Measurements from ENCODE around the gene SPG11. TPM values are rescaled to one million over a fixed set of nuclear protein-coding genes. Genes with fewer than 3 reads are reported as not detected.
A peak's percentile ranks its signal among the peaks of the same experiment; 100 is the strongest.
"Not testable (repeated sequence)": the region's sequence is repeated elsewhere in the genome, so short reads cannot be mapped to it uniquely, and the experiment has no call there.

The SPG11 gene
- total RNA-seq, 1 donor from 2014 or later: 65.2 TPM

DNA sequence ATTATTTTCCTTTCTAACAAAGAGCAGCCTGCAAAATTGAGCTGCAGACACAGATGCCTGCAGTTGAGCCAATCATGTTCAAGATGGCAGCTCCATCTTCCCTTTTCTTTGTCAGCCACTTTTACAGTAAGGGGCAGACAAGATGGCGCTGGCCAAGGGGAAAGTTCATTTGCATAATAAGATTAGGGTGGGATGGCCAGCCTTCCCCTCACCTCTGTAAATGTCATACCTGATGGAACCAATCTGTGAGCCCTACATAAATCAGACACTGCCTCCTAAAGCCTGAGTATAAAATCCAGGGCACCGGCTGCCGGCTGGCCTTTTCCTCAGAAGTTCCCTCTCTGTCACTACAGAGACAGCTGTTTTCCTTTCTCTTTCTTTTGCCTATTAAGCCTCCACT, 31.8 kb upstream of the SPG11 start:
- peaks cover 22% of the 10 kb centered on the region for H3K4me1 Mint-ChIP-seq (ENCODE audit: low read depth)
- H3K36me3 Mint-ChIP-seq (ENCODE audit: low read depth): peaks cover 7% of the 10 kb centered on the region
- H3K27me3 Mint-ChIP-seq (ENCODE audit: insufficient read depth): peaks cover 6% of the 10 kb centered on the region
- H3K27ac Mint-ChIP-seq: no peak overlapping the region
- DNase-seq (ENCODE audit: low spot score): no peak
- peaks cover 5% of the 10 kb centered on the region for H3K9me3 Mint-ChIP-seq
- intact Hi-C loops (cut with micrococcal nuclease): no loop called here
- H3K4me3 Mint-ChIP-seq: no peak overlapping the region

DNA sequence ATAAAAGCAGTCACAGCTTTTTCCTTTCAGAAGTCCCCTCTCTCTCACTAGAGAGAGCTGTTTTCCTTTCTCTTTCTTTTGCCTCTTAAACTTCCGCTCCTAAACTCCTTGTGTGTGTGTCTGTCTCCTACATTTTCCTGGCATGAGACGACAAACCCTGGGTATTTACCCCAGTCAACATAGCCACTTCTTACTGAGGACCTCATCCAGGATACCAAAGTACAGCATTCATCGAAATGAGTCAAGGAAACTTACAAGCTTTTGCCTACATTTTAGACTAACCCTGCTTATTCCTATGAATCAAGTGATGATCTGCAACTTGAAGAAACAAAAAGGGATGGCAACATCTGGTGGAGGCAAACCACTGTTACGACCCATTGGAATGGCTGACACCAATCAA, 31.0 kb upstream of the SPG11 start:
- H3K27me3 Mint-ChIP-seq (ENCODE audit: insufficient read depth): peaks cover 6% of the 10 kb centered on the region
- peak overlapping the region; percentile 35 for H3K27ac Mint-ChIP-seq
- peaks cover 4% of the 10 kb centered on the region for H3K36me3 Mint-ChIP-seq (ENCODE audit: low read depth)
- no peak overlapping the region for H3K4me3 Mint-ChIP-seq
- peaks cover under 1% of the 10 kb centered on the region for H3K9me3 Mint-ChIP-seq
- no peak for DNase-seq (ENCODE audit: low spot score)
- intact Hi-C loops (cut with micrococcal nuclease): no loop called here
- H3K4me1 Mint-ChIP-seq (ENCODE audit: low read depth): peaks cover 23% of the 10 kb centered on the region

DNA sequence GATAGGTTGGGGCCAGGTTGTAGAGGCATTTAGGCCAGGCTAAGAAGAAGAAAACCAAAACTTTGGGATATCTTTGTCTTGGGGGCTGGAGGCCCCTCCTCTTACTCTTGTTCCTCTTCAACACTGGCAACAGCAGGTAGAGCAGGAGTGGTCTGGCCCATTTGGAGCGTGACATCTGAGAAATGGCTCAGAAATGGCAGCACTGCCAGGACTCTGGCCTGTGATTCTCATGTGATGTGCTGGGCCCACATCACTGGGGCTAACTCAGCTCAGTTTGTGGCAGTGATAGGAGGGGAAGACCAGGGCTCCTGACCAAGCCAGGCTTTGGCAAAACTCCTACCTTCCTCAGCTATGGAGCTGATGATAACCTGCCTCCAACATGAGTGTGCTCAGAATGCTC, 29.2 kb upstream of the SPG11 start:
- Mint-ChIP-seq H3K4me1 (ENCODE audit: low read depth) (peaks cover 32% of the 10 kb centered on the region), H3K9me3 (peaks cover 15% of the 10 kb centered on the region), H3K36me3 (ENCODE audit: low read depth) (peaks cover 16% of the 10 kb centered on the region), H3K4me3 (no peak overlapping the region), H3K27me3 (ENCODE audit: insufficient read depth) (peaks cover 3% of the 10 kb centered on the region), H3K27ac (no peak overlapping the region)
- intact Hi-C loops (cut with micrococcal nuclease): no loop called here
- no peak for DNase-seq (ENCODE audit: low spot score)

DNA sequence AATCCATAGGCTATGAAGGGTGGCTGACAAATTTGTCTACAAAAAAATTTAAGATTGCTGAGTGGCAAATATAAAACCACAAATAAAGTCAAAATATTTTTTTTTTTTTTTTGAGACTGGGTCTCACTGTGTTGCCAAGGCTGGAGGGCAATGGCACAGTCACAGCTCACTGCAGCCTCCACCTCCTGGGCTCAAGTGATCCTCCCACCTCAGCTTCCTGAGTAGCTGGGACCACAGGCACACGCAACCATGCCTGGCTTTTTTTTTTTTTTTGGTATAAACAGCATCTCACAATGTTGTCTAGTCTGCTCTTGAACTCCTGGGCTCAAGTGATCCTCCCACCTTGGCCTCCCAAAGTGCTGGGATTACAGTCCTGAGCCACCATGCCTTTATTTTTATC, 26.8 kb upstream of the SPG11 start:
- H3K27me3 Mint-ChIP-seq (ENCODE audit: insufficient read depth); intact Hi-C loops (cut with micrococcal nuclease); H3K27ac Mint-ChIP-seq; DNase-seq (ENCODE audit: low spot score); H3K4me3 Mint-ChIP-seq: not testable (repeated sequence)
- H3K9me3 Mint-ChIP-seq: peaks cover 34% of the 10 kb centered on the region
- peaks cover 29% of the 10 kb centered on the region for H3K36me3 Mint-ChIP-seq (ENCODE audit: low read depth)
- H3K4me1 Mint-ChIP-seq (ENCODE audit: low read depth): peaks cover 29% of the 10 kb centered on the region

DNA sequence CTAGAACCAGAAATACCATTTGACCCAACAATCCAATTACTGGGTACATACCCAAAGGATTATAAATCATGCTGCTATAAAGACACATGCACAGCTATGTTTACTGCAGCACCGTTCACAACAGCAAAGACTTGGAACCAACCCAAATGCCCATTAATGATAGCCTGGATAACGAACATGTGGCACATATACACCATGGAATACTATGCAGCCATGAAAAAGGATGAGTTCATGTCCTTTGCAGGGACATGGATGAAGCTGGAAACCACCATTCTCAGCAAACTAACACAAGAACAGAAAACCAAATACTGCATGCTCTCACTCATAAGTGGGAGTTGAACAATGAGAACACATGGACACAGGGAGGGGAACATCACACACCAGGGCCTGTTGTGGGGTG, 25.9 kb upstream of the SPG11 start:
- H3K27me3 Mint-ChIP-seq (ENCODE audit: insufficient read depth); DNase-seq (ENCODE audit: low spot score); intact Hi-C loops (cut with micrococcal nuclease); H3K4me3 Mint-ChIP-seq; H3K27ac Mint-ChIP-seq: not testable (repeated sequence)
- peaks cover 27% of the 10 kb centered on the region for H3K4me1 Mint-ChIP-seq (ENCODE audit: low read depth)
- peaks cover 30% of the 10 kb centered on the region for H3K36me3 Mint-ChIP-seq (ENCODE audit: low read depth)
- H3K9me3 Mint-ChIP-seq: peaks cover 38% of the 10 kb centered on the region

DNA sequence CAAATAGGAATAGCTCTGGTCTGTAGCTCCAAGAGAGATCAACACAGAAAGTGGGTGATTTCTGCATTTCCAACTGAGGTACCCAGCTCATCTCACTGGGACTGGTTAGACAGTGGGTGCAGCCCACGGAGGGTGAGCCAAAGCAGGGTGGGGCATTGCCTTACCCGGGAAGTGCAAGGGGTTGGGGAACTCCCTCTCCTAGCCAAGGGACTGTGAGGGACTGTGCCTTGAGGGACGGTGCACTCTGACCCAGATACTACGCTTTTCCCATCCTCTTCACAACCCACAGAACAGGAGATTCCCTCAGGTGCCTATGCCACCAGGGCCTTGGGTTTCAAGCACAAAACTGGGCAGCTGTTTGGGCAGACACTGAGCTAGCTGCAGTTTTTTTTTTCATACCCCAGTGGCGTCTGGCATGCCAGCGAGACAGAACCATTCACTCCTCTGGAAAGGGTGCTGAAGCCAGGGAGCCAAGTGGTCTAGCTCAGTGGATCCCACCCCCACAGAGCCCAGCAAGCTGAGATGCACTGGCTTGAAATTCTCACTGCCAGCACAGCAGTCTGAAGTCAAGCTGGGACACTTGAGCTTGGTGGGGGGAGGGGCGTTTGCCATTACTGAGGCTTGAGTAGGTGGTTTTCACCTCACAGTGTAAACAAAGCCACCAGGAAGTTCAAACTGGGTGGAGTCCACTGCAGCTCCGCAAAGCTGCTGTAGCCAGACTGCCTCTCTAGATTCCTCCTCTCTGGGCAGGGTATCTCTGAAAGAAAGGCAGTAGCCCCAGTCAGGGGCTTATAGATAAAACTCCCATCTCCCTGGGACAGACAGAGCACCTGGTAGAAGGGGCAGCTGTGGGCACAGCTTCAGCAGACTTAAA, 19.6 kb upstream of the SPG11 start:
- Mint-ChIP-seq H3K27ac (peak overlapping the region; percentile 89), H3K4me3 (peak overlapping the region; percentile 64), H3K9me3 (peaks cover 38% of the 10 kb centered on the region), H3K4me1 (ENCODE audit: low read depth) (peaks cover 62% of the 10 kb centered on the region), H3K36me3 (ENCODE audit: low read depth) (peaks cover 32% of the 10 kb centered on the region)
- peak; percentile 76 for DNase-seq (ENCODE audit: low spot score)
- intact Hi-C loops (cut with micrococcal nuclease): loop anchor here (1.0 kb wide), 2 partner anchors 20 to 28 kb away; partner anchors contain the start of genes B2M, PATL2 and SPG11
- H3K27me3 Mint-ChIP-seq (ENCODE audit: insufficient read depth): not testable (repeated sequence)

DNA sequence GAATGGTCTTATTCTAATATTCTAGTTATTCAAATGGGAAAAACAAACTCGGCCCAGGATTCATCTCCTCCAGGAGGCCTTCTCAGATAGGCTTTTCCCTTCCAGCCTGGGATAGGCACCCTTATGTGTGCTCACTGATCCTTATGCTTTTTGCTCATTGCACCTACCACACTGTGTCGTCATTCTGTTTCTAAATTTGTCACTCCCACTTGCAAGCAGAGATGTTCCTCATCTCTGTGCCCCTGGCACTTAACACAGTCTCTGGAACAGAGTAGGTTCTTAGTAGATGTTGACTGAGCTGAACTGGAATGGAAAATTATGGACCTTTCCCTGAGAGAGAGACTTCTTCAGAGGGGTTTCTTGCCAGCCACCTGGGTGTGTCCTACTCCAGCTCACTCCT, 18.7 kb upstream of the SPG11 start:
- peak overlapping the region; percentile 89 for H3K27ac Mint-ChIP-seq
- no peaks in the 10 kb centered on the region for H3K27me3 Mint-ChIP-seq (ENCODE audit: insufficient read depth)
- peaks cover 68% of the 10 kb centered on the region for H3K4me1 Mint-ChIP-seq (ENCODE audit: low read depth)
- DNase-seq (ENCODE audit: low spot score): no peak
- H3K4me3 Mint-ChIP-seq: peak overlapping the region; percentile 64
- H3K36me3 Mint-ChIP-seq (ENCODE audit: low read depth): peaks cover 26% of the 10 kb centered on the region
- intact Hi-C loops (cut with micrococcal nuclease): no loop called here
- peaks cover 31% of the 10 kb centered on the region for H3K9me3 Mint-ChIP-seq

DNA sequence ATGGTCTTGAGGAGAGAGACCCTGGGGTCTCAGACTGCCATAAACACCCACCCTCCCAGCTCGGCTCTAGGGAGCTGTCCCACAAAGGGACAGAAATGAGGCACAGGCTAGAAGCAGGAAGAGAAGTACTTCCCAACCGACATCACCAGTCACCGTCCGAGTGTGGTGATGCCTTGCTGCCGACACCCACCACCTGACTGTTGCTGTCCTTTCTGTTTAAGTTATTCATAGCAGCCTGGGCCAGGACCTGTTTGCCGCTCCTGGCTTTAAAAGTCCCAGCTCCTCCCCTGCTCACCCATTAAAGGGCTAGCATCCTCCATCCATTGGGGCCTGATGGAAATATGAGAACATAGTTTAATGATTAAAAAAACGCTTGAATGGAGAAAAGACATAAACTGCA, 13.2 kb upstream of the SPG11 start:
- Mint-ChIP-seq H3K36me3 (ENCODE audit: low read depth) (peaks cover 18% of the 10 kb centered on the region), H3K4me1 (ENCODE audit: low read depth) (peaks cover 75% of the 10 kb centered on the region), H3K4me3 (peak overlapping the region; percentile 66), H3K27ac (peak overlapping the region; percentile 86), H3K27me3 (ENCODE audit: insufficient read depth) (no peaks in the 10 kb centered on the region), H3K9me3 (peaks cover 8% of the 10 kb centered on the region)
- intact Hi-C loops (cut with micrococcal nuclease): no loop called here
- no peak for DNase-seq (ENCODE audit: low spot score)

DNA sequence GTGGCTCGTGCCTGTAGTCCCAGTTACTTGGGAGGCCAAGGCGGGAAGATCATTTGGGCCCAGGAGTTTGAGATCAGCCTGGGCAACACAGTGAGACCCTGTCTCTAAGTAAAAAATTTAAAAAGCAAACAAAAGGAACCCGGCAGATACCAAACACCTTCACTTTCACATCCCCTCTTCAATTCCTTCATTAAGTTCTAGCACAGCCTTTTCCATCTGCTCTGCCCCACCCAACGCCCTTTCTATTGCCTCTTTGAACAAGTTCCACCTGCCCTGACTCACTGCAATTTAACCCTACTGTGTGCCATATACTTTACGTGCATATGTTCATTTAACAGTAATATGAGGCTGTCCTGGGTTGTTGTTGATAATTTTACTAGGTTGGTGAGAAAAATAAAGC, 12.4 kb upstream of the SPG11 start:
- H3K36me3 Mint-ChIP-seq (ENCODE audit: low read depth): peaks cover 18% of the 10 kb centered on the region
- H3K4me1 Mint-ChIP-seq (ENCODE audit: low read depth): peaks cover 76% of the 10 kb centered on the region
- peak overlapping the region; percentile 86 for H3K27ac Mint-ChIP-seq
- H3K9me3 Mint-ChIP-seq: peaks cover 8% of the 10 kb centered on the region
- no peak for DNase-seq (ENCODE audit: low spot score)
- intact Hi-C loops (cut with micrococcal nuclease): loop anchor here (1.0 kb wide), 1 partner anchor 10 kb away; no protein-coding TSS in a partner anchor
- H3K4me3 Mint-ChIP-seq: peak overlapping the region; percentile 66
- H3K27me3 Mint-ChIP-seq (ENCODE audit: insufficient read depth): no peaks in the 10 kb centered on the region

DNA sequence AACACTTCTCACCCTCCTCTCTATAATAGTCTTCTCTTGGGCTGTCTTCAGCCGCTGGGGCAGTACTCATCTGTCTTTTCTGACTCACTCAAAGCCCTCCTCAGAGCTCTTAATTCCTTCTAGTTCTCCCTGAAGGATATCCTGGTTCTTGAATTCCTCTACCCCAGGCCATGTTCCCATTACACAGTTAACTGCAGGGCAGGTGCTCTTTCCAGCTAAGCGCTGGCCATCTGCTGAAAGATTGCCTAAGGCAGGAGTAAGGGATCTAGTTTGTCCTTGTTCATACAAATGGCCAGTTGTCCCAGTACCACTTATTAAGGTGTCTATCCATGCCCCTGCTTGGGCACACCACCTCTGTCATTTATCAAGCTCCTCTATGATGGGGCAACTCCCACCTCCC, 10.2 kb upstream of the SPG11 start:
- H3K27ac Mint-ChIP-seq: no peak overlapping the region
- peaks cover 10% of the 10 kb centered on the region for H3K36me3 Mint-ChIP-seq (ENCODE audit: low read depth)
- intact Hi-C loops (cut with micrococcal nuclease): no loop called here
- peaks cover 87% of the 10 kb centered on the region for H3K4me1 Mint-ChIP-seq (ENCODE audit: low read depth)
- H3K4me3 Mint-ChIP-seq: no peak overlapping the region
- H3K27me3 Mint-ChIP-seq (ENCODE audit: insufficient read depth): no peaks in the 10 kb centered on the region
- H3K9me3 Mint-ChIP-seq: no peaks in the 10 kb centered on the region
- DNase-seq (ENCODE audit: low spot score): no peak

DNA sequence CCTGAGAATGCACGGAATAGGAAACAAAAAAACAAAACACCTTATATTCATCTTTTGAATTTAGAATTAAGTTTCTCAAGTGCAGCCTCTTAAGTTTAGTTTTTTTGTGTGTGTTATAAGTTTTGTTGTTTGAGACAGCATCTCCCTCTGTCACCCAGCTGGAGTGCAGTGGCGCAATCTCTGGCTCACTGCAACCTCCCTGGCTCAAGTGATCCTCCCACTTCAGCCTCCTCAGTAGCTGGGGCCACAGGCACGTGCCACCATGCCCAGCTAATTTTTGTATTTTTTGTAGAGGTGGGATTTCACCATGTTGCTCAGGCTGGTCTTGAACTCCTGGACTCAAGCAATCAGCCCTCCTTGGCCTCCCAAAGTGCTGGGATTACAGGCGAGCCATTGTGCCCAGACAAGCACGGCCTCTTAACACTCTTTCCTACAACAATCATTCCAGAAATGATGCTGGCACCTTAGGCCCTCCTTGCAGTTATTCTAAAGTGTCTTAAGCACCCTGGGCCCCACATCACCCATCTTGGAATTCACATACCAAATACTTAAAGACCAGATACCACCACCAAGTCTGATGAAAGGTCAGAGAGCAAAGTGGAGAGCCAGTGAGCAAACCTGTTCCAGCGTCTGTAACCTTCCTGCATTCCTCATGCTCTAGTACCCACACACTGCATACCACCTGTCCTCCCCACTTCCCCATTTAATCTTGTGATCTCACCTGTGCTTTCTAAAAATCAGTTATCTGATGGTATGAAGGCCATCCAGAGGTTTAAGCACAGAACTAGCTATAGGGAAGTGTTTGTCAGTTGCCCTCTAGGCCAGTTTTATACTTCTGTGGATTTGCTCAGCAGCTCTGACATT, 6.9 kb upstream of the SPG11 start:
- Mint-ChIP-seq H3K27ac (no peak overlapping the region), H3K36me3 (ENCODE audit: low read depth) (peaks cover 12% of the 10 kb centered on the region), H3K27me3 (ENCODE audit: insufficient read depth) (no peaks in the 10 kb centered on the region), H3K9me3 (no peaks in the 10 kb centered on the region), H3K4me3 (peak overlapping the region; percentile 4), H3K4me1 (ENCODE audit: low read depth) (peaks cover 87% of the 10 kb centered on the region)
- no peak for DNase-seq (ENCODE audit: low spot score)
- intact Hi-C loops (cut with micrococcal nuclease): no loop called here

DNA sequence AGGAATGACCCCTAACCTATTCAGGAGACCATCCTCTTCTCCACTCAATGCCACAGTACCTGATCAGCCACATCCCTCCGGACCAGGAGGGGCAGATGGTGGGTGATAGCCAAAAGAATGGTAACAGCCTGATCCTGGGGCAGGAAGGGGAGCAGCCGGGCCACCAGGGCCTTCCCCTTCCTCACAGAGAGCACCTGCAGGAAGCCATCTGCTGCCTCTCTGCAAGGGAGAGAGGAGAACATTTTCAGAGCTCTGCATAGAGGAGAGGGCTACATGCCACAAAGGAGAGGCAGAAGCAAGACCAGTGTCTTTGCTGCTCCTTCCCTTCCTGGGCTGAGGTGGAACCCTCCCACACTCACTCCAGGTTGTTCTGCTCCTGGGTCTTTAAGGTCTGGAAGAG, 5.5 kb upstream of the SPG11 start:
- Mint-ChIP-seq H3K27ac (peak overlapping the region; percentile 19), H3K36me3 (ENCODE audit: low read depth) (peaks cover 12% of the 10 kb centered on the region), H3K4me3 (no peak overlapping the region), H3K4me1 (ENCODE audit: low read depth) (peaks cover 88% of the 10 kb centered on the region), H3K27me3 (ENCODE audit: insufficient read depth) (no peaks in the 10 kb centered on the region), H3K9me3 (no peaks in the 10 kb centered on the region)
- no peak for DNase-seq (ENCODE audit: low spot score)
- intact Hi-C loops (cut with micrococcal nuclease): no loop called here

DNA sequence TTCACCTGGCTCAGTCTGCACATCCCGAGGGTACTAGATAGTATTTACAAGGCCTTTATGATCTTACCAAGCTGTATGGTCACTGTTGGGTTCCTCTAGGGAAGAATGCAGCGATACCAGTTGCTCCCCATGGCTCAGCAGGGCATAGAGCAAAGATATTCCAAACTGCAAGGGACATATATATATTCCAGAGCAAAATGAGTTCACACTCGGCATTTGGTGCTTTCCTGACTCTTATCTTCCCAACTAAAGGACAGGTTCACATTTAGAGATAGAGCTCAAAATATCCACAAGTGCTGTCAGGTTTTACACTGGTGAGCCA, 3.5 kb upstream of the SPG11 start:
- Mint-ChIP-seq H3K4me3 (peak overlapping the region; percentile 78), H3K36me3 (ENCODE audit: low read depth) (peaks cover 4% of the 10 kb centered on the region), H3K27me3 (ENCODE audit: insufficient read depth) (no peaks in the 10 kb centered on the region), H3K4me1 (ENCODE audit: low read depth) (peaks cover 76% of the 10 kb centered on the region), H3K9me3 (no peaks in the 10 kb centered on the region), H3K27ac (peak overlapping the region; percentile 93)
- DNase-seq (ENCODE audit: low spot score): no peak
- intact Hi-C loops (cut with micrococcal nuclease): no loop called here

Measured in activated T-helper 1 cell treated with anti-CD3 and anti-CD28 coated beads, Interleukin-12 subunit alpha, Interleukin-12 subunit beta, Interleukin-2, Interleukin-4 antibody, amounts not matched to agents 30 ng/mL and 10 ng/mL and 1 ng/mL, durations not matched to agents 14 hours and 24 hours and 36 hours (primary cell).